Measurements from ENCODE around the gene PCSK2. TPM values are rescaled to one million over a fixed set of nuclear protein-coding genes. Genes with fewer than 3 reads are reported as not detected.

PCSK2 gene
- total and polyA plus RNA-seq, 2 of the 8 experiments (the other 6 are each of a cell fraction or from before 2014, with no cell fraction given): 1.9 to 4.2 TPM

GRCh38 chr20:17498641-17499040 is 271.8 kb downstream of the PCSK2 start:
- H3K79me2 ChIP-seq (ENCODE audit: control insufficient read depth in 1 of 2, insufficient read depth in 2 of 2, low read length in 2 of 2): no peaks in the 10 kb centered on the region
- CTCF ChIA-PET (ENCODE audit: partially characterized antibody): interaction anchor here (0.6 to 1.8 kb wide), 5 partner anchors 13 to 697 kb away, joined by 3 to 5 read pairs (median 4); no protein-coding TSS in a partner anchor
- TF ChIP-seq HDAC6 (IDR thresholded peaks at IDR 0.05; ENCODE audit: low read depth, low read length): no peak
- TF ChIP-seq TAF7 (optimal IDR thresholded peaks at IDR 0.05; ENCODE audit: borderline replicate concordance, low read depth, low read length): no peak
- TF ChIP-seq HDAC2 (IDR thresholded peaks at IDR 0.05; ENCODE audit: borderline replicate concordance in 1 of 2, low read depth in 2 of 2, low read length in 2 of 2): no peak
- no peak for TF ChIP-seq SAP30 (IDR thresholded peaks at IDR 0.05; ENCODE audit: insufficient read depth, insufficient replicate concordance, low read length)
- no peak for TF ChIP-seq JUN (IDR thresholded peaks at IDR 0.05; ENCODE audit: low read depth, low read length)
- TF ChIP-seq FOSL1 (IDR thresholded peaks at IDR 0.05; ENCODE audit: insufficient read depth, low read depth, low read length): no peak
- no peak for TF ChIP-seq RNF2 (IDR thresholded peaks at IDR 0.05; ENCODE audit: borderline replicate concordance, low read depth, low read length, missing control alignments, poor library complexity, severe bottlenecking)
- TF ChIP-seq KDM4A (IDR thresholded peaks at IDR 0.05; ENCODE audit: low read depth, low read length, severe bottlenecking): no peak
- TF ChIP-seq EZH2 (IDR thresholded peaks at IDR 0.05; ENCODE audit: low read depth, low read length, severe bottlenecking): no peak
- no peak for TF ChIP-seq SIRT6 (IDR thresholded peaks at IDR 0.05; ENCODE audit: low read length)
- TF ChIP-seq KDM1A (IDR thresholded peaks at IDR 0.05; ENCODE audit: borderline replicate concordance, low read length): no peak
- no peak for TF ChIP-seq JUND (IDR thresholded peaks at IDR 0.05; ENCODE audit: low read length)

More at GRCh38 chr20:17498641-17499040, 271.8 kb downstream of the PCSK2 start:
- Histone ChIP-seq H3K23ac (ENCODE audit: insufficient read length) (no peak overlapping the region), H2BK120ac (replicated peaks; ENCODE audit: low read depth, low read length) (no peak overlapping the region), H3K36me3 (ENCODE audit: control insufficient read depth in 2 of 4, insufficient read depth in 4 of 4, low read length in 3 of 4) (no peaks in the 10 kb centered on the region), H4K91ac (replicated peaks; ENCODE audit: insufficient read length, low read length) (no peak overlapping the region), H2AFZ (ENCODE audit: low read length) (no peak overlapping the region), H3K9me3 (ENCODE audit: insufficient read depth in 2 of 2, low read depth in 1 of 2, low read length in 1 of 2) (no peaks in the 10 kb centered on the region), H3K4ac (replicated peaks; ENCODE audit: insufficient read length, low read depth, low read length) (no peak overlapping the region), H3K27me3 (replicated peaks in 1 of 4; ENCODE audit: control insufficient read depth in 3 of 4, extremely low read depth in 1 of 4, insufficient read depth in 3 of 4, low read length in 3 of 4) (no peaks in the 10 kb centered on the region), H2BK15ac (ENCODE audit: low read length) (peak overlapping the region; percentile 31; the same call in 1 of the 2 replicates), H3K4me3 (ENCODE audit: extremely low read depth in 1 of 4, insufficient read depth in 2 of 4, low read depth in 3 of 4, low read length in 4 of 4) (no peak overlapping the region), H4K20me1 (replicated peaks in 1 of 2; ENCODE audit: control insufficient read depth in 1 of 2, insufficient read depth in 2 of 2, low read length in 2 of 2) (no peaks in the 10 kb centered on the region), H3K23me2 (ENCODE audit: low read depth, low read length) (no peaks in the 10 kb centered on the region), H4K5ac (ENCODE audit: insufficient read length, low read depth, low read length) (no peak overlapping the region), H3K56ac (replicated peaks; ENCODE audit: insufficient read length, low read depth, low read length) (no peak overlapping the region), H3K79me1 (ENCODE audit: low read depth, low read length) (no peaks in the 10 kb centered on the region), H2BK20ac (ENCODE audit: low read length) (no peak overlapping the region), H3K27ac (ENCODE audit: low read depth, low read length) (no peak overlapping the region), H3K18ac (ENCODE audit: extremely low read depth, low read length) (no peak overlapping the region), H3K4me1 (replicated peaks in 1 of 4; ENCODE audit: control insufficient read depth in 3 of 4, insufficient read depth in 4 of 4, low read length in 3 of 4) (no peaks in the 10 kb centered on the region), H2AK5ac (ENCODE audit: low read depth, low read length) (no peak overlapping the region), H4K8ac (ENCODE audit: extremely low read depth, insufficient read depth, low read length) (no peak overlapping the region), H3K9ac (replicated peaks in 1 of 4; ENCODE audit: extremely low read depth in 1 of 4, low read depth in 3 of 4, low read length in 3 of 4) (no peak overlapping the region), H3K14ac (ENCODE audit: insufficient read length) (no peak overlapping the region), H2BK12ac (ENCODE audit: low read depth, low read length) (no peak overlapping the region), H2BK5ac (ENCODE audit: low read depth, low read length) (peak overlapping the region; percentile 49; the same call in 1 of the 2 replicates), H3K4me2 (ENCODE audit: insufficient read depth in 1 of 2, low read depth in 2 of 2, low read length in 2 of 2) (no peak overlapping the region)
- FAIRE-seq (no peak), DNase-seq (ENCODE audit: low read depth in 1 of 2, low spot score in 2 of 2) (no peak)
- WGBS, 2 experiments (ENCODE audit: extremely low coverage in 1 of 2, insufficient coverage in 1 of 2, insufficient read length in 1 of 2, insufficient replicate concordance in 2 of 2, low coverage in 1 of 2, low lambda C conversion rate in 2 of 2, missing lambda C conversion rate in 1 of 2): 96% methylated on average over 13 of the region's 13 CpGs; no CpG with 5 or more reads in 1 of the 2 experiments
- POLR2A ChIA-PET (ENCODE audit: partially characterized antibody): interaction anchor here (0.6 to 0.8 kb wide), 2 partner anchors 10 to 621 kb away, joined by 3 read pairs; no protein-coding TSS in a partner anchor

Measured in H1 (cell line).